GM18861 (cell line): ENCODE results near the gene GNLY.
A peak's percentile ranks its signal among the peaks of the same experiment; 100 is the strongest.
"Not testable (repeated sequence)": the region's sequence is repeated elsewhere in the genome, so short reads cannot be mapped to it uniquely, and the experiment has no call there.

Source experiments
- ATAC-seq: cut with Tn5 transposase; IDR thresholded peaks from one replicate; pipeline ENCODE4 v1.9.1; 2021; ENCODE audit not compliant: unreplicated experiment

GNLY gene

DNA sequence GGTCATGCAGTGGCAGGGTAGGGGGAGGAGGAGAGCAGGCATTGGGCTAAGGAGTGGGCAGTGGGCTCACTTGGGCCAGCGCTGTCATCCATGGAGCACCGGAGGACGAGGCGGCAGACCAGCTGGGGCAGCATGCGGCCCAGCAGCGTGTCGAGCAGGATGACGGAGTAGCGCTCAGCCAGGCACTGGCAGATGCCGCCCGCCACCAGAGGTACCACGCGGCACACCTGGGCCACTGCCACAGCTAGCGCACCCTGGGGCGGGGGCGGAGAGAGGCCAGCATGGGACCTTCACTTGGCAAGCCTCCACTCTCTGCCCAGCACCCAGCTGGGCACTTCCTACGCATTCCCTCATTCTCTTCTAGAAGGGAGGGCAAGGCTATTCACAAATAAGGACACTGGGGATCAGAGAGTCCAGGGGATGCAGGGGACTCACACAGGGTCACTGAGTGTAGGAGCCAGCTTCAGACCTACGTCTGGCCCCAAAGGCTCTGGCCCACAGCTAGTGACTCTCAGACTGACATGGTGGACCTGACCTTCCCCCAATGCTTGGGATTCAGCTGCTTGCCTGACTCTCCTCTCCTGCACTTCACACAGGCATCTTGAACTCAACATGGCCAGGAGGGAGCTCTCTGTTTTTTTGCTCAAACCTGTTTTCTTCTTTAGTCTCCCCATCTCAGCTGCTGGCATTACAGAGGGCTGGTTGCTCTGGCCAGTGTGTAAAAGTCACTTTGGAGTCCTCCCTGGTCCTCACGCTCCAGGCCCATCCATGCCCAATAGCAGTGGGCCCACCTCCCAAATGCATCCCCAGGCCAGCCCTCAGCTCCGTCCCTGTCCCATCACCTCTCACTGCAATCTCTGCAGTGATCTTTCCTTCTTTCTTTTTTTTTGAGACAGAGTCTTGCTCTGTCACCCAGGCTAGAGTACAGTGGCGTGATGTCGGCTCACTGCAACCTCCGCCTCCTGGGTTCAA is 30.3 kb upstream of the GNLY start:
- ATAC-seq = no peak

DNA sequence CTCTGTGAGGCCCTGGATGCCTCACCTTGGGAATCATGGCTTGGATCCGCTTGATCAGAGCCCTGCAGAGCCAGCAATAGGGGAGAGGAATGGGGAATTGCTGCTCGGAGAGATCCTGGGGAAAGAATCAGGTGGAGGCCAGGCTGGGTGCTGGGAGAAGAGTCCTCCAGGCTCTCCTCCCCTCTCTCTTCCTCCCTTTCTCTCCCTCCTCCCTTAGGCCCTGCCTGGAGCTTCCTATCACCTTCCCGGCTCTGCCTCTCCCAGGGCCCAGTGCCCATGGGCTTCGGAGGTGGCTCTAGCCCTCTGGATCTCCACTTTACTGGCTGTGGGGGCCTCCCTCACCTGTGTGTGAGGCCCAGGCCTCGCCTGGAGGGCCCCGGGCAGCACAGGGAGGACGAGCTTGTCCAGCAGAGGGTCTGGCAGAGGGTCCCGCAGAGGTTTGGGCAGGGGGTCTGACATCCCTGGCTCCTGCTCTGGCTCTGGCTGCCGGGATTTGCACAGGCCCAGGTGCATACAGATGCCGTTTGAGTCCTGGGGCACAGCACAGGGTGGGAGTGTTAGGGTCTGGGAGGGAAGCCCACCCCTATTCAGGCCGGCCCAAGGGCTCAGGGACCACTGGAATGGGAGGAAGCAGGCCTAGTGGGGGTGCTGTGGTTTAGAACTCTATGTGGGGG is 28.8 kb upstream of the GNLY start:
- ATAC-seq = no peak

DNA sequence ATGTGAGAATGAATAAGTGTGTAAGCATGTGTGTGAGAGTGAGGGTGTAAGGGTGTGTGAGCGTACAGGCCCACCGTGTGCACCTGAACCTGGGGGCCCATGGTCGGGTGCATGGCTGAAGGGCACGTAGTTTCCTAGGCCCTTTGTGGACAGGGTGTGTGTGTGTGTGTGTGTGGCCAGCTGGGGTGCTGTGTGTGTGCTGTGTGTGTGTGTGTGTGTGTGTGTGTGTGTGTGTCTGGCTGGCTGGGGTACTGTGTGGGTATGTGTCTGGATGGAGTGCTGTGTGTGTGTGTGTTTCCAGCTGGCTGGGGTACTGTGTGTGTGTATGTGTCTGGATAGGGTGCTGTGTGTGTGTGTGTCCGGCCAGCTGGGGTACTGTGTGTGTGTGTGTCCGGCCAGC is 28.1 kb upstream of the GNLY start:
- ATAC-seq = no peak

DNA sequence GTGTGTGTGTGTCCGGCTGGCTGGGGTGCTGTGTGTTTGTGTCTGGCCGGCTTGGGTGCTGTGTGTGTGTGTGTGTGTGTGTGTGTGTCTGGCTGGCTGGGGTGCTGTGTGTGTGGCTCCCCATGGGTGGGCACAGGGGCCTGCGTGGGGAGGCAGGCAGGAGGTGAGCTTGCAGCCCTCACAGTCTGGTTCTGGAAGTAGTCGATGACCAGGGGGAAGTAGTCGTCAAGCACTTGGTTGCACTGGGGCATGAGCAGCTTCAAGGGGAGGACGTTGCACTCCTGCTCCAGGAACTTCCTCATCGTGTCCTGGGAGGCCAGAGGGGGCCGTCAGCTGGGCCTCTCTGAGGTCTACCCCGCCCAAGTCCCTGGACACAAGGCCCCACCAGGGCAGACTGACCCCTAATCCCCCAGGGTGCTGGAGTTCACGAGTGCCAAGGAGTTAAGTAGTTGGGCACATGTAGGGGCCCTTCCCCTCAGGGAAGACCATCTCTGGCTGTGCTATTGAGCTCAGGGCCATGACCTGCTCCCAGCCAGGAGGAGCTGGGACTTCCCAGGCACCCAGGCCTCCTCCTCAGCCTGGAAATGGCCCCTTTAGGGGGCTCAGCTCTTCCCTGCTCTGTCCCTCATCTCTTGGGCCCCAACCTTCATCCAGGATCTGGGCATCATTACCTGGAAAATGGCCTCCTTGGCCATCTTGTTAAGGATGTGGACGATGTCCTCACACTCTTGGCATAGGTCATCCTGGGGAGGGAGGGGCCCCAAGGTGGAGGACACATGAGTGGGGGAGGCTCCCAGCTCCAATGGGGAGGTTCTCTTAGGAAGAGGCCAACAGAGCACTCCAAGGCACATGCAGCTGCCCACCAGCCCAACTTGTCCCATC is 27.5 kb upstream of the GNLY start:
- ATAC-seq = no peak

DNA sequence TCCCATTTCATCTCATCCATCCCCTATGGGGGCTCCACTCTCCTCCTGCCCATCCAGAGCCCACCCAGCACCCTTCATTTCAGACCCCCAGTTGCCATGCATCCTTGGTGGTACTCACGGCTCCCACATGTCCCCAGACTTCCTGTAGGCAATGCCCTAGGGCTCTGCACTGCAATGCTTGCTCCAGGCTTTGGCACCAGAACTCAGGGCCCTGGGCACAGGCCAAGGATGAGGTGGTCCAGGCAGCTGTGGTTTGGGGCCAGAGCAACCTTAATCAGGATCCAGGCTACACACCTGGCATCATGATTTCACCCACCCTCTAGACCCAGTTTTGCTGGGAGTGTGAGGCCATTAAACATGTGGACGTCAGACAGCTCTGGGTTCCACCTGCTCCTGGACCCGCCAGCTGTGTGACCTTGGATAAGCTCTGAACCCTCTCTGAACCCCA is 26.6 kb upstream of the GNLY start:
- no peak for ATAC-seq

DNA sequence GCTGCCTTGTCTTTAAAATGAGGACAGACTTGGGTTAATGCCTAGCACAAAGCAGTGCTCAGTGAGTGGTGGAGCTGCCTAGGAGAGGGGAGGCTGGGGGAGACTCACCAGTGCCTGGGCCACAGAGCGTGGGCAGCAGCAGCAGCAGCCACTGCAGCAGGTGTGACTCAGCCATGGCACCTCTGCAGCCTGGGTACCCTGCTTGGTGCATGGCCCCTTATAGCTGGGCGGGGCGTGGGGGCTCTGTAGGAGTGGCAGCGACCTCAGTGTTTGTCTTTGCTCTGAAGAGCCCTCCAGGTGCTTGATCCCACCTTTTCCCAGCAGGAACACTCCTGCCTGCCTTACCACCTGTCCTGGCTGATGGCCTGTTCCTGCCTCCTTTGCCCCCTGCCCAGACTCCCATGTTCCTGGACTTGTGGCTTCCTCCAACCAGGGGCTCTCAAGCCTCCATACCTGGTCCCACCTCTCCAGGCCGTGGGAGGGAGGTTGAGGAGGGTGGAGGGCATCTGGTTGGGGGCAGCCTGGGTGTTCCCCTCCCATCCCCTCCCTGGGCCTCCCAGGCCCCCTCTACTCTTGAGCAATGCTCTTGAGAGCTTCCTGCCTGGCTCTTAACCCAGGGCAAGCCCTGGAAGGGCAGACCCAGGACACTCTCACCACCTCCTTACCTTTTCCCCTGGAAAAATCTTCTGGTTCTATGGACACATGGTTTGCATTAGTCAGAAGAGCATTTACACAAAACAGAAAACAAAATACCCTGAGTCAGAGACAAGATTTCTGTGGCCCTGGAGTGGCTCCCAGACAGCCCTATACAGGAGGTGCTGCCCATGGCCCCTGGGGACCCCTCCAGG is 25.9 kb upstream of the GNLY start, which contains the start of gene SFTPB:
Gene SFTPB (minus strand): TSS at position 191 of the 848 bp plus-strand sequence. CDS start 16 bp downstream, at position 175.
- ATAC-seq = no peak

DNA sequence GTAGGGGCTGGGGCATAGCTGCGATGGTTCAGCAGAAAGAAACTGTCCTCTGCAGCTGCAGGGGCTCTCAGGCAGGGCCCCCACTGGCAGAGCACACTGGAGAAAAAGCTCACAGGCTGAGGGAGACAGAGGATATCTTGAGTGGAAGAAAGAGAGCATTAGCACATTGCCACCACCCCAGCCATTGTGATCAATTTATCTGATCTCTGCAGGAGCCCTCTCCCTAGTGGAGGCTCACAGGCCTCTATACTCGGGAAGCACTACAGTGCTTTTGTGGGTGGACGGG is 25.4 kb upstream of the GNLY start:
- no peak for ATAC-seq

DNA sequence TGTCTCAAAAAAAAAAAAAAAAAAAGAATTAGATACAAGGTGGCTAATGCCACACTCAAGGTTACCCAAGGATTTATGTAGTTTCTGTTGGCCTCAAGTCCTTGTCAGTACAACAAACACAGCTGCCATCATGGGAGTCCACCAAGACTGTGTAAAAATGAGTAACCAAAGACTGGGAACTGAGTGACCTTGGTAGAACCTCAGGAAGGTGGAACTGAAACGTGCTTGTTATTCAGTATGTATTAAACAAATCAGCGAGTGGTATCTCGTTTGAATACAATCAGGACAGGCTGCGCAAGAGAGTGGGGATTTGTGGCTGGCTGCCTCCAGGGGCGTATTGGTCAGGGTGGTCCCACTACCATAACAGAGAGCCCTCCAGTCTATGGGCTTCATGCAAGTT is 24.6 kb upstream of the GNLY start:
- ATAC-seq = peak; percentile 86

DNA sequence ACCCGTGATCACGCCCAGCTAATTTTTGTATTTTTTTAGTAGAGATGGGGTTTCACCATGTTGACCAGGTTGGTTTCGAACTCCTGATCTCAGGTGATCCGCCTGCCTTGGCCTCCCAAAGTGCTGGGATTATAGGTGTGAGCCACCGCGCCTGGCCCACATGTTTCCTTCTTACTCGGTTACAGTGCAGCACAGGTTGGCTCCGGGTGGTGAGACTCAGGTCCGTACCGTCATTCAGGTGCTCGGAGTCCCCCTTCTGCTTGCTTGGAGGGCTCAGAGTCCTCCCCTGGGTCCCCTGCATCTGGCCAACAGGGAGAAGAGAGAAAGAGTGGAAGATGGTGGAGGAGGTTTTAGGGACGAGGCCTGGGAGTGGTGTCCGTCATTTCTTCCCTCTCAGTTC is 23.7 kb upstream of the GNLY start:
- ATAC-seq = not testable (repeated sequence)

DNA sequence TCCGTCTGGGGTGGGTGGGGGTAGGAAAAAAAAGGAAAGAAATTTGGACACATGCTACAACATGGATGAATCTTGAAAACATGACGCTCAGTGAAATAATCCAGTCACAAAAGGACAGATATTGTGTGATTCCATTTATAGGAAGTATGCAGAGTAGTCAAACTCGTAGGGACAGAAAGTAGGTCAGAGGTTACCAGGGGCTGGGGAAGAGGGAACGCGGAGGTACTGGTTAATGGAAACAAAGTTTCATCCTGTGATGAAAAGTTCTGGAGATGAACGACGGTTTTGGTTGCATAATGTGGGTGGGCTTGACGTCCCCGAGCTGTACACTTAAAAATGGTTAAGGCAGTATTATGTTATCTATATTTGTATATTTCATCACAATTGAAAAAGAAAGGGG is 21.7 kb upstream of the GNLY start:
- ATAC-seq = no peak

DNA sequence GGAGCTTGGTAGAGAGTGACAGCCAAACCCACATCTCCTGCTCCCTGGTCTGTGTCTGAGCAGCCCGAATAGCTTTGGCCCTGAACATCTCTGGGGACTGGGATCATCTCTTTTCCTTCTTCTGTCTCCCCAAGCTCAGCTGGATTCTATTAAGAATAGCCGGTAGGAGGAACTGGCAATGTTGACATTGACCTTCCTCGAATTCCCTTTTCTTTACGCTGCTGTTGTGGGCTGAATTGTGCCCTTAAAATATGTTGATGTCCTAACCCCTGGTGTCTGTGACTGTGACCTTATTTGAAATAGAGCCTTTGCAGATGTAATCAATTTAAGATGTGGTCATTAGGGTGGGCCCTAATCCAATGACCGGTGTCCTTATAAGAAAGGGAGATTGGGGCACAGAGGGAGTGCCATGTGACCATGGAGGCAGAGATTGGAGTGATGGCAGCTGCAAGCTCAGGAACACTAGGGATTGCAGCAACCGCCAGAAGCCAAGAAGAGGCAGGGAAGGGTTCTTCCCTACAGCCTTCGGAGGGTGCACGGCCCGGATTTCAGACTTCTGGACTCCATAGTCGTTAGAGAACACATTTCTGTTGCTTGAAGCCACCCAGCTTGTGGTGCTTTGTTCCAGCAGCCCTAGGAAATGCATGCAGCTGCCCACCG is 20.3 kb upstream of the GNLY start:
- no peak for ATAC-seq

DNA sequence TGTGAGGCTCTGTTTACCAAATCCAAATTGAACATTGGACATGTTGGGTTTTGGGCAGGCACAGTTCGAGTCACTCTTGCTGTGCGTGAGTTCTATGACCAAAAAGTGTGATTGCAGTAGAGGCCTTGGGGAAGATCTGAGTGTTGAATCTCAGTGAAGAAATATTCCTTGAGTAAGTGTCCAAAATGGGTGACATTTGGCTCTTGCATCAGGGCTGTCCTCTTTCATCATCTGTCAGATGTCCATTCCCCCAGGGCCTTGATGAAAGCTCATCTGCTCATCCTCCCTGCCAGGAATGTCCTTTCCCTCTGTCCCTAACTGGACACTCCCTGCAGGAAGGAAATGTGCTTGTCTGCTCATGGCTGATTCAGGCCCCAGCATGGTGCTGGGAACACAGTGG is 19.7 kb upstream of the GNLY start:
- no peak for ATAC-seq

DNA sequence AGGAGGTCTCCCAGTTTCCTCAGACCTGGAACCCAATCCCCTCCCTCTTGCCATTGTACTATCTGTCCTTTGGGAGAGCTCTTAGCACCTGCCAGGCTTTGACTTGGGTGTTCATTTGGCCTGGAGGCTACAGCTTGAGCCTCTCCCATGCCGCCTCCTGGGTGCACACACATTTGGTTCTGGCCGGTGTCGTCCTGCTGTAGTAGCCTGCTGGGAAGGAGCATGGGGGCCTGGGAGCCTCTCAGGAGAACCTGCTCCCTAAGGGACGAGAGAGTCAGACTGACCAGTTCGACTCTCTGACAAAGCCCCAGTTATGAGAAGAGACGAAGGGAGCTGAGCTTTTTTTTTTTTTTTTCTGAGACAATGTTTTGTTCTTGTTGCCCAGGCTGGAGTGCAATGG is 18.7 kb upstream of the GNLY start:
- no peak for ATAC-seq

DNA sequence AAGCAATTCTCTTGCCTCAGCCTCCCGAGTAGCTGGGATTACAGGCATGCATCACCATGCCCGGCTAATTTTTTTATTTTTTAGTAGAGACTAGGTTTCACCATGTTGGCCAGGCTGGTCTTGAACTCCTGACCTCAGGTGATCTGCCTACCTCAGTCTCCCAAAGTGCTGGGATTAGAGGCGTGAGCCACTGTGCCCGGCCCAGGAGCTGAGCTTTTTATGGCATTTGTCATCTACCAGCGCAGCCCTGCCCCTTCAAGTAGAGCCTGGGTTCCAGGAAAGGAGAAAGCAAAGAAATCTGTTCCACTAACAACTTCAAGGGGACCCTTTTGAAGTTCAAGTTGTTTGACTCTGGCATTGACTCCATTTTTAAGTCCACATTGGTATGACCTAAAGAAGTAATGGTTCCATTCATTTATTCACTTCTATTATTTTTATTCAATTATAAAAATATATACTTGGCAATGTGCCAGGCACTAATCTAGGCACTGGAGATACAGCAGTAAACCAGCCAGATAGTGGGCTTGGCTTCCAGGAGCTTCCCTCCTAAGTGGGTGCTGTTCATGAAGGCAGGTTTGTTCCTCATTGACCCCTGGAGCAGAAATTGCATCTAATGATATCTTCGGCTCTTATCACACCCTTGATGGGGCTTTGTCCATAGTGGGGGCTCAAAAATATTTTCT is 18.2 kb upstream of the GNLY start:
- no peak for ATAC-seq

DNA sequence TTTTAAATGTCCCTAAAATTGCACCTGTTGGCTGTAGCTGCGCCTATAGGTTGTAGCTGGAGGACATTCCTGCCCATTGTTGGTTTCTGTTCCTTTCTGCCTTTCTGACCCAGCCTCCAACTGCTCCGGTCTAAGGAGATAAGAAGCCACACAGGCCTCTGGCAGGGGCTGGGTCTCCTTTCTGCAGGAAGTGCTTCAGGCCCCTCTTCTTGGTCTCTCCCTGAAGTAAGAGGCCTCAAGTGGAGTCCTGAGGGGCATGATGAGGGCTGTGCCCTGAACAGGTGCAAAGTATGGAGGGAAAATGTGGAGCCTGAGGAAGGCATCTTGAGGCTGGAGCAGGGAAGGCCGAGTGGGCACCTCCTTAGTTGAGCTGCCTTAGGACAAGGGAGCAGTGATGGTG is 15.8 kb upstream of the GNLY start:
- no peak for ATAC-seq

DNA sequence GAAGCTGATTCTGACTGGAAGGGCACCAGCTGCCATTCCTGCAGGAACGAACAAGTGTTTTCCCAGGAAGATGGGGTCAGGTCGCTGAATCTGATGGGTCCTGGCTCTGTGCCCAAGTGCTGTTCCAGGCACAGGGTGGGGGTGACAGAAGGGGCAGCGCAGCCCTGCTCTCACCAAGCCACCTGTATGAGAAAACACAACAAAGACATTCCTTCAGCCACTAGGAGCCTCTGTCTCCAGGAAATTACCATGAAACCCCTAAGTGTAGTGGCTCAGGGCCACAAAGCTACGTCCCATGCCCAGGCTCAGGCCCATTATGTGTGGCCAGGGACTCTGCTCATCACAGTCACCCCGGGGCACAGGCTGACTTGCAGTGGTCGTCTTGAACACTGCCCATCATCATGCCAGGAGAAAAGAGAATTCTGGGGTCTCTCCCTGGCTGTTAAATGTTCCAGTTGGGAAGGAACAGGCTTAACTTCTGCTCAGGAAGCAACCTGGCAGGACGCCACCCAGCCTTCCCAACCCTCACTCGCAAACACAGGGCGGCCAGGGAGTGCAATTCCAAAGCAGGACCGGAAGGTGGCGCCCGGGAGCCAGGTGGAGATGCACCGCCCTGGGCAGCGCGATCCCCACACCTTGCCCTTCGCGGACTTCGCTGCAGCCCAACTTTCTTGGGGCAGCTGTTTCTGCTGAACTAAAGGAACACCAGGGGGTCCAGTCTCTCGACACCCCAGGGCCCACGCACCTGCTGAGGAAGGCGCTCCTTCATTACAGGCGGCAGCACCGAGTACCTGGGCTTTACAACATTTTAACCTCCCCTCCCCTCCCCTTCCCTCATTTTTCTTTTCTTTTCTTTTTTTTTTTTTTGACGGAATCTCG is 15.1 kb upstream of the GNLY start:
- ATAC-seq = no peak

DNA sequence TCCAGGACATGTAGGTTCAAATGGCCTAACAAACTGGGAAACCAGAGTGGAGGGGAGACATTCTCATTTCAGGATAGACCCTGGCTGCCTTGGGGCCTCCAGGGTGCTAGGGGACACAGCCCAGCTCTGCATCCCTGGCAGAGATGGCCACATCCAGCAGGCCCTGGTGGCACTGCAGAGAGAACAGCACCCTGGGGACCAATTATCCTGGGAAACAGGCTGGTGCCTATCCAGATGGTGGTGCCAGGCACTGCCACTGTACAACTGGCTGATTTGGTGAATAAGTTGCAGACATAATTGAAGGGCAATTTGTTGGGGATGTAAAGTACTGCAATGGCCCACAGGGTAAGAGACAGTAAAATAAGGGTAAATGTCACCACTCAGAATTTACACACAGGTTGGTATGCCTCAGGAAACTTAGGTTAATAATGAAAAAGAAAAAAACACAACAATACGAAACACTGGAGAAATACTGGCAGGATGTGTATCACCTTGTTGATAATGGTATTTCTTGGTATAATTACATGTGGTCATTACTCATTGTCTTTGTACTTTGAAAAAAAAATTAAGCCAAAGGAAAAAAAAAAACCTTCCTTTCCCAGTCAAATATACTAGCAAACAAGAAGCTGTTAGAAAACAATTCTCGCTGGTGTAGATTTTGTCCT is 13.3 kb upstream of the GNLY start:
- no peak for ATAC-seq

DNA sequence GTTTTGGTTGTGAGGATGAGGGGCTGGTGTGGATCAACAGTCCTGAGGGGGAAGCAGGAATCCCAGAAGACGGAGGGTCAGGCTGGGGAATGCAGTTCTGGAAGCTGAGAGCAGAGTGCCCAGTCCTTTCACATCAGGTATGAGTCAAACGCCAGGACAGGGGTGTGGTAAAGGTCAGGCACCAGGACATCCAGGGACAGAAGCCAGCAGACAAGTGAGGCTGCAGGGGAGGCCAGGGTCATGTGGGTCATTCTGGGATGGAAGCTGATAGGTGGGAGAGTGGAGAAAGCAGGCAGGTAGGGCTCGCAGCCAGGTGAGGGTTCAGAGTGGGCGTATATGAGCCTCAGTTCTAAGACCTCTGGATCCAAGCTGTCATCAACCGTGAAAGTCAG is 12.8 kb upstream of the GNLY start:
- no peak for ATAC-seq
